ENCODE measurements around the gene ZBTB17.
A peak's percentile ranks its signal among the peaks of the same experiment; 100 is the strongest.

DNA sequence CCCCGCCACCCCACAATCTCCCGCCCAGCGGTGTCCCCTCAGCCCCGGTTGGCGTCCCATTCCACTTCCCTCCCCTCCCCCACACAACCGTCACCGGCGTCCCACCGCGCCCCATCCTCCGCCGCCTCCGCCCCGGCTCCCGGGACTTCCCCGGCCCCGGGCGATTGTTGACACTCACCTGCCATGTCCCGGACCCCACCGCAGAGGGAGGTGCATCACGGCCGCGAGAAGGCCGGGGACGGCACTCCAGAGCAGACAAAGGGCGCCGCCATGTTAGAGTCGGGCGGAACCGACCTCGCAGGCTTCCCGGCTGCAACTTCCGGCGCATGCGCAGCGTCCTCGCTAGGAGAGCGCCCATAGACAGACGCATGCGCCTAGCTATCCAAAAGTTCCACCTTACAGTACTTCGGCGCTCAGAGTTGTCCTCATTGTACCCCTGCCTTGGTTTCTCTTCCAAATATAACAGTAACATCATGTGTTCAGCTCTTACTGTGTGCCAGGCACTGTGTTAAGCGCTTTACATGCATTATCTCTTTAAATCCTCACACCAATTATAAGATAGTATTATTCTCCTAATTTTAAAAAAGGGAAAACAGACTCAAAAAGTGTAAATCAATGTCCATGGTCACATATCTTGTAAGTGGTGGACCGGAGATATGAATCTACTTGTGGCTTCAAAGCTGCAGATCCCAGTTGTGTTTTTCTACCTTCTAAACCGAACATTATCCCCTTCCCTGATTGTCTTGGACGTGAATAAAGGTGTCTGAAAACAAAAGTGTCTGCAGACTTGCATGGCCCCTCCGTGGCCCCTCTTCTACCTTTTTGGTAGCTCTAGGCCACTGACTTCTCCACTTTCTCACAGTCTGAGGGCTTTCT is at the start of gene ZBTB17:
- TF ChIP-seq, protein P1, sequence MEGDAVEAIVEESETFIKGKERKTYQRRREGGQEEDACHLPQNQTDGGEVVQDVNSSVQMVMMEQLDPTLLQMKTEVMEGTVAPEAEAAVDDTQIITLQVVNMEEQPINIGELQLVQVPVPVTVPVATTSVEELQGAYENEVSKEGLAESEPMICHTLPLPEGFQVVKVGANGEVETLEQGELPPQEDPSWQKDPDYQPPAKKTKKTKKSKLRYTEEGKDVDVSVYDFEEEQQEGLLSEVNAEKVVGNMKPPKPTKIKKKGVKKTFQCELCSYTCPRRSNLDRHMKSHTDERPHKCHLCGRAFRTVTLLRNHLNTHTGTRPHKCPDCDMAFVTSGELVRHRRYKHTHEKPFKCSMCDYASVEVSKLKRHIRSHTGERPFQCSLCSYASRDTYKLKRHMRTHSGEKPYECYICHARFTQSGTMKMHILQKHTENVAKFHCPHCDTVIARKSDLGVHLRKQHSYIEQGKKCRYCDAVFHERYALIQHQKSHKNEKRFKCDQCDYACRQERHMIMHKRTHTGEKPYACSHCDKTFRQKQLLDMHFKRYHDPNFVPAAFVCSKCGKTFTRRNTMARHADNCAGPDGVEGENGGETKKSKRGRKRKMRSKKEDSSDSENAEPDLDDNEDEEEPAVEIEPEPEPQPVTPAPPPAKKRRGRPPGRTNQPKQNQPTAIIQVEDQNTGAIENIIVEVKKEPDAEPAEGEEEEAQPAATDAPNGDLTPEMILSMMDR (conservative IDR thresholded peaks at IDR 0.05), result no peak
- 0 out of 2 replicates have a peak, but pooled peaks have one; percentile 16 for TF ChIP-seq ZFX (IDR thresholded peaks at IDR 0.05)

Measured in C4-2B (cell line).